Measurements from ENCODE around the gene CLEC5A. TPM values are rescaled to one million over a fixed set of nuclear protein-coding genes. Genes with fewer than 3 reads are reported as not detected.

The CLEC5A gene
- total RNA-seq, 1 experiment from 2014 or later, result not detected

DNA sequence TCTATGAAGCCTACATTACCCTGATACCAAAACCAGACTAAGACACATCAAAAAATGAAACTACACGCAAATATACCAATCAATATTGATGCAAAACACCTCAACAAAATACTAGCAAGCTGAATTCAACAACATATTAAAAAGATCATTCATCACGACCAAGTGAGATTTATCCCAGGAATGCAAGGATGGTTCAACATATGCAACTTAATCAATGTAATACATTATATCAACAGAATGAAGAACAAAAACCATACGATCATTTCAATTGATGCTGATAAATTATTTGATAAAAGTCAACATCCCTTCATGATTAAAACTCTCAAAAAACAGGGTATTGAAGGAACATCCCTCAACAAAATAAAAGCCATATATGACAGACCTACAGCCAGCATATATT, 5.7 kb downstream of the CLEC5A start:
- H3K79me1 ChIP-seq (ENCODE audit: insufficient read depth, low read depth, low read length, poor library complexity, severe bottlenecking), result no peaks in the 10 kb centered on the region
- Mint-ChIP-seq H3K27ac (no peak overlapping the region), H3K27me3 (ENCODE audit: low read depth) (no peaks in the 10 kb centered on the region), H3K4me1 (no peaks in the 10 kb centered on the region), H3K9me3 (peaks cover 10 to 14% of the 10 kb centered on the region in 2 experiments), H3K4me3 (no peak overlapping the region), H3K36me3 (ENCODE audit: insufficient read depth in 1 of 3, low read depth in 3 of 3) (peaks cover 0 to 8% (median 0%) of the 10 kb centered on the region in 3 experiments; a peak in 2 of 7 replicates)
- H3K56ac ChIP-seq (ENCODE audit: insufficient read length, low read depth, low read length), result no peak overlapping the region
- H4K8ac ChIP-seq (replicated peaks; ENCODE audit: insufficient read length, low read depth, low read length), result no peak overlapping the region
- no peak overlapping the region for H3K27ac ChIP-seq (ENCODE audit: insufficient read length, low read depth, low read length)
- no peak overlapping the region for H2BK15ac ChIP-seq (ENCODE audit: low read depth, low read length)
- no peak overlapping the region for H2AFZ ChIP-seq (ENCODE audit: low read length)
- H4K5ac ChIP-seq (ENCODE audit: insufficient read length, low read depth, low read length), result no peak overlapping the region
- no peaks in the 10 kb centered on the region for H3K23me2 ChIP-seq (ENCODE audit: insufficient read length, low read depth, low read length, poor library complexity, severe bottlenecking)
- no peaks in the 10 kb centered on the region for H3K4me1 ChIP-seq (ENCODE audit: insufficient read depth, low read length)
- no peak overlapping the region for H4K91ac ChIP-seq (ENCODE audit: insufficient read length, low read depth, low read length)
- no peak overlapping the region for H2BK120ac ChIP-seq (ENCODE audit: low read depth, low read length, poor library complexity, severe bottlenecking)
- no peaks in the 10 kb centered on the region for H3K79me2 ChIP-seq (ENCODE audit: insufficient read depth, low read length)
- no peaks in the 10 kb centered on the region for H3K27me3 ChIP-seq (ENCODE audit: insufficient read depth, low read length)
- no peaks in the 10 kb centered on the region for H4K20me1 ChIP-seq (ENCODE audit: control insufficient read depth, insufficient read depth, insufficient read length)
- no peak overlapping the region for H2BK12ac ChIP-seq (ENCODE audit: insufficient read length, low read depth, low read length)
- no peak overlapping the region for H3K4me2 ChIP-seq (ENCODE audit: insufficient read depth, insufficient read length, low read length)
- H3K23ac ChIP-seq (ENCODE audit: insufficient read length, low read depth, low read length), result no peak overlapping the region
- no peak overlapping the region for H2BK5ac ChIP-seq (ENCODE audit: insufficient read length, low read length)
- H3K9ac ChIP-seq (ENCODE audit: extremely low read depth, insufficient read length, low read length), result no peak overlapping the region
- no peak overlapping the region for H3K18ac ChIP-seq (ENCODE audit: insufficient read length, low read depth, low read length)
- no peaks in the 10 kb centered on the region for H3K9me3 ChIP-seq (ENCODE audit: control insufficient read depth, low read depth, low read length)
- no peak overlapping the region for H3T11ph ChIP-seq (ENCODE audit: low read length)
- H2BK20ac ChIP-seq (ENCODE audit: low read depth, low read length, poor library complexity, severe bottlenecking), result no peak overlapping the region
- no peak for TF ChIP-seq CTCF (conservative IDR thresholded peaks at IDR 0.05)
- WGBS (ENCODE audit: extremely low coverage, insufficient read length, low lambda C conversion rate), result no CpG with 5 or more reads among the region's 3 CpGs
- H3K14ac ChIP-seq (ENCODE audit: insufficient read depth, low read length), result no peak overlapping the region
- no peak for DNase-seq
- H2AK5ac ChIP-seq (ENCODE audit: insufficient read length, low read length), result no peak overlapping the region
- no peak overlapping the region for H3K4ac ChIP-seq (ENCODE audit: low read depth, low read length)
